ENCODE data around the gene CCL1.

Gene CCL1

DNA sequence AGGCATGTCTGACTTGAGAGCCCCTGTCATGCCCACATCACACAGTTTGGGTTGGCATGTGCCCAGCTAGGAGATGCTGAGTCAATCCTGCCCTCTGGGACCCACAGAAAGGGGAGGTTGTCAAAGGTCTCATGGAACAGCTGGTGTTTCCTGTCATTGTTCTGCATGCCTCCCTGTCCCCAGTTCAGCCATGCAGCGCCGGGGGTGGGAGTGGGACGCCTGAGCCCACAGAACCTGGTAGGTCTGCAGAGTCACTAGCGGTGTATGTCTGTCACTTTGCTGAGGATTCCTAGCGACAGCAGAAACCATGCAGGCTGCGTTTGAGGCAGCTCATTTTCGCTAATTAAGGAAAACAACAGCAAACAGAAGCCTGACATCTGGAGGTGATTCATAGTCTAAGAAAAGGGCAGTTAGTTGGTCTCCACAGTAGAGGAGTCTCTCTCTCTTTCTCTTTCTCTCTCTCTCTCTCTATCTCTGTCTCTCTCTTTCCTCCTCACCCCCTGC lies 19.6 kb upstream of the CCL1 start:
- DNase-seq = no peak

DNA sequence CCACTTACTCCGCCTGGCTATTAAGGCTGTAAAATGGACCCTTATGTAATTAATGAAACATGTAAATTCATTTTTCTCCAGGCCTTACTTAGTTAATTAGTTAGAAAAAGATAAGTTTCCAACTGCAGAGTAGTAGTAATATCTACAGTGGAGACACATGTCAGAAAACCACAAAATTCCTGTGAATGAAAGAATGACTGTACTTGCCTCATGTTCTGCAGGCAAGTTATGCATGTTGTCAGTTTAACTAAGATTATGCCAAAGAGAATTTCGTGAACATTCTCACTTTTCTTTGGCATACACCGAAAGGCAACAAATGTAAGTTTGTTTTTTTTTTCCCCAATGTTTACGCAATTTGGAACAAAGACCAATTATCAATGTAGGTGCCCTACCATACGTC lies 16.8 kb upstream of the CCL1 start:
- no peak for DNase-seq

DNA sequence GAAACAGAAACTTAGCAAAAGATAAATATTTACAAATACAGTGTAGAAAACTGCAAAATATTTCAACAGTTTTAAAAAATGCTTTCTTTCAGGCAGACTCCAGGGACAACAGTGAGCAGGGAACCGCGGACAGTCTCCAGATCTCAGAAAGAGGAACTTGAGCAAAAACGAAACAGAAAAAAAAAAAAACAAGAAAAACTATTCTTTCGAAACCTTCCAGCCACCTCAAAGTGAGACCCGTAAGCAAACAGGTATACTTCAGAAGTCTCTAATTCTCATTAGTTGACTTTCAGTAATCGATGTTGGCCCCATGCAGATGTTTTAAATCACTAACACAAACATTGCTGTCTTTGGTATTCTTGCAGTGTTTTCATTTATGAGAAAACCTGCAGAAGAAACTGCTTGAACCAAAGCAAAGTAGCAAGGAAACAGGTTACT lies 15.7 kb upstream of the CCL1 start:
- DNase-seq = peak; percentile 74 to 75

DNA sequence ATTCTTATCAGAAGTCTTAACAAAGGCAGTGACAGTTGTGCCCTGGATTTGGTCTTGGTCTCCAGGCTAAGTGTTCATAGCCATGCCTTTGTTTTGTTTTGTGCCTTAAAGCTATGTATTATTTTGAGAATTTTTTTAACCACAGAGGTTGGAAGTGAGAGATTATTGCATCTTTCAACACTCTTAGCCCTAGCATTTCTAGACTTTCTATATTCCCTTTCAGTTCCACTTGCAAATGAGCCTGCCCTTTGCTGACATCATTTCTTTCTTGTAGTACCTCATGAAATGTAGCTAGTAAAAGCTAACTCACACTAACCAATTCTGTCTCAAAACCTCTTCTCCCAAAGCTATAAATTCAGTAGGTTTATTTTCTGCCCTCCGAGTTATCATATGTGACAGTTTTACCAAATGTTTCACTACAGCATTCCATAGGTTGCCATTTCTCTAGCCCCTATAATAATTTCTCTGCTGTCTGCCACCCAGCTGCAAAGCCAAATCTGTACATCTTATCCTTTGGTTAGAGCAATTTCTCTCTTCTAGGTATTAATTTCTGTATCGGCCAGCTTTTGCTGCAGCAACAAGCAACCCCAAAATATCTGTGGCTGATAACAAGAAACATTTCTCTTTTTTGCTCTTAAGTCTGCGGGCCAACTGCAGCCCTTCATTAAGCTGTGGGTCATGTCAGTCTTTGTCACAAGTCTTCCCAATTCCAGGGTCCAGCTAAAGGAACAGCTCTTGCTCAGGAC lies 14.2 kb upstream of the CCL1 start:
- DNase-seq = peak; percentile 62 to 64

DNA sequence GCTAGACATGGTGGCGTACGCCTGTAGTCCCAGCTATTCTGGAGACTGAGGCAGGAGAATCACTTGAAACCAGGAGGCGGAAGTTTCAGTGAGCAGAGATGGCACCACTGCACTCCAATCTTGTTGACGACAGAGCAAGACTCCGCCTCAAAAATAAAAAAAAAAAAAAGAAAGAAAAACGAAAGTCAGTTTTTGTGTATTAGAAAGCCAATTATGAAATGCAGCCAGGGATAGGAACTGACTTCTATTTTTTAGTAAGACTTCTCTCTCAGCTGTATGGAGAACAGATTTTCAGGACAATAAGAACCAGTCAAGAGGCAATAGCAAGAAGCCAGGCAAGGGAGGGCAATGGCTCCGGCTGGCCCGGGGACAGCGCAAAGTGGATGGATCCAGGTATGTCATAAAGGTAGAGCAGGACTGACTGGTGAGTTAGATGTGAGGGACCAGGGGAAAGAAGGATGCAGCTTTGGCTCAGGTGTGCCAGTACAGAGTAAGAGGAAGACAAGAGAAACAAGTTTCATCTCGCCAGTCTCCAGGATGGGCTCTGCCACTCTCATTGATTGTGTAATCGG lies 12.5 kb upstream of the CCL1 start:
- DNase-seq = no peak

DNA sequence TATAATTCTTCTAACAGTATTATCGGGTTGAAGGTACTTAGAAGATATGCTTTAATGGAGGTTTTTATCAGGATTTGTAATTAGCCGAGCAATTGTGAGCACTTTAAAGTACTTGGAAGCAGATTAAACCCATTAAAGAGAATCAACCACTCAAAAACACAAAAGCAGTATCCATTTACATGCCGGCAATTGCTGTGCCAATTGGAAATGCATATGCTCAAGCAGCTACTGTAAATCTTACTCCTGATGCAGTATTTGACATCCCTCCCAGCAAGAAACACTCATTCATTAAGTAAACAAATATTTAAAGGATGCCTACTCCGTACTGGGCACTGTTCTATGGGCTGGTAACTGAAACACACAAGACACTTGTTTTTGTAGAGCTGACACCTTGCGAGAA lies 11.4 kb upstream of the CCL1 start:
- no peak for DNase-seq

DNA sequence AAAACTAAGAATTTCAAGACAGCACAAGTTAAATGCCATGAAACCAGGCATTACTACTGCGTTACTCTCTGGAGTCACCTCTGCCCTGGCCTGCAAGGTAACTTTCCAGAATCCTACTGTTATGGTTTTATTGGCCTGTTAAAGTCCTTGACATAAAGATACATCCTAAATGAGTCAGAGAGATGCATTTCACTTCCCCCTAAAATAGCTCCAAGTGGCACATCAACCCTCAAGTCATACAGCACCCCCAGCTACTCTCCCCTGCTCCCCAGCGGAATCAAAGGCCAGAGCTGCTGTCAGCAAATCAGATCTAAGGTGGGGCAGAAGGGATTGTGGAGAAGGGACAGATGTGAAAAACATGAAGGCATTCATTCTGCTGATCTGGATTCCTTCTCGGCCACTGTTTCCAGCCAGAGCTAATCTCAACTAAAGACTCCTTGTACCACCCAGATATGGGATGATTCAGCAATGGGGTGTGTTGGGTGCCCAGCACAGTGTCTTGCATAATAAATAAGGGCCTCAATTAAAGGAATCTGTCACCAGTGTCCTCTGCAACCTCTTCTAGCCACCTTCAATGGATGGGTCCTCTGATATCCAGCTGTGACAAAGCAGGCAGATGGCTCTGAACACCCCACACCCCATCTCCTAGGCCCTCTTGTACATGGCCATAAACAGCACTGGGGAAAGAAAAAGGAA lies 8.5 kb upstream of the CCL1 start:
- DNase-seq = no peak

DNA sequence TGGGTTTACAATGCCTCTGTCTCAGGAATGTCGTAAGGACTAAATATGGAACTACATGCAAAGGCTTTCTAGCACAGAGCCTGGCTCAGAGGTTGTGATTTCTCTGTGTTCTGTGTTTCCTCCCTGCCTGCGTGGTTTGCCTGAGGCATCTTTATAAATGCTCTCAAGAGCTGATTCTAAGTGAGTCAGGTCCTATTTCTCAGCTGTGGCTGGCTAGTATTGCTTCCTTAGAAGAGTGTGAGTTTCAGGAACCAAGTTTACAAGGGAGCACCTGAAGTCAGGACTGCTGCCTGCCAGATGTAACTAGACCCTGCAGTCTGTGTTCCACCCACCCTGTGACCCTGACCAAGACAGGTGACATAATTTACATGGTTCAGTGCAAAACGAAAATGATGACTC lies 8.0 kb upstream of the CCL1 start:
- peak; percentile 55 to 62 for DNase-seq

DNA sequence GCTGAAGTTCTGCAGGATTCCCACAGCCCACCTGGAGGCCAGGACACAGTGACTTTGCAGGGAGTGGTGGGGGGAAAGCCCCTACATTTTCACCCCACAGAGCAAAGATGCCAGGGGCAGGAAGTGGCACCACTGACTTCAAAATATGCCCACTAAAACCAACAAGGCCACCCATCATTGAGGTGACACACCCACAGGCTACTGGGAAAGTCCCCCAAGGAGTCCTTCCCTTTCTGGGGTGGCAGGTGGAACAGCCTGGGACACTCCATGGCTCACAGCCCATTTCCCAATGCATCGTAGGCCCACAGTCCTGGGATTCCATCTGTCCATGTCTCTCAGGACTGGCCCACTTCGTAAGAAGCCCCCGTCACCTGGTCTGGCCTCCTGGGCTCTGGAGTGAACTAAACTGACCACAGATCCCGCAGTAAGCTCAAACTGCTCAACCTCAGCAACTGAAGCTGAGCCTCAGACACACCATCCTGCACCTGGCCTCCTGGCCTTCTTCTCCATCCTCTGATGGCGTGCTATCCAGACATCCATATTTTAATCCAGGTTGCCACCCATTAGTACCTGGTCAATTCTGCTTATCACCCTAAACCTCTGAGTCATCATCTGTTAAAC lies 7.5 kb upstream of the CCL1 start:
- peak in 1 of 2 donors; percentile 64 for DNase-seq

DNA sequence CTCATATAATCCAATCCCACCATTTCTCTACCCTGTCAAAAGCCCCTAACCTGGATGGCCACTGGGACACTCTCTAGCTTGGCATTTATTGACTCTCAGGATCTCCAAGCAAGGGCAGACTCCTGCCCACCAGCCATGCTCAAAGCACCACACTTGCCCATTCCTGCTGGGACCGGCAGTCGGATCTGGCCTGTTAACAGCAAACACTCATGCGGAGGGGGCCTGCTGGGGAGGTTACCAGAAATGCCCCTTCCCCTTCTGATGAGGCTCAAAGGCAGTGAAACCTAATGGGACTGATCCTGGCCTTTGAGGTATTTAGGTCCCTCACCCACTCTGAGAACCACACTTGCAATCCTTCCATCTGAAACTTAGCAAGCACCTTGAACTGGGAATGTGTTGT lies 6.5 kb upstream of the CCL1 start:
- no peak for DNase-seq

DNA sequence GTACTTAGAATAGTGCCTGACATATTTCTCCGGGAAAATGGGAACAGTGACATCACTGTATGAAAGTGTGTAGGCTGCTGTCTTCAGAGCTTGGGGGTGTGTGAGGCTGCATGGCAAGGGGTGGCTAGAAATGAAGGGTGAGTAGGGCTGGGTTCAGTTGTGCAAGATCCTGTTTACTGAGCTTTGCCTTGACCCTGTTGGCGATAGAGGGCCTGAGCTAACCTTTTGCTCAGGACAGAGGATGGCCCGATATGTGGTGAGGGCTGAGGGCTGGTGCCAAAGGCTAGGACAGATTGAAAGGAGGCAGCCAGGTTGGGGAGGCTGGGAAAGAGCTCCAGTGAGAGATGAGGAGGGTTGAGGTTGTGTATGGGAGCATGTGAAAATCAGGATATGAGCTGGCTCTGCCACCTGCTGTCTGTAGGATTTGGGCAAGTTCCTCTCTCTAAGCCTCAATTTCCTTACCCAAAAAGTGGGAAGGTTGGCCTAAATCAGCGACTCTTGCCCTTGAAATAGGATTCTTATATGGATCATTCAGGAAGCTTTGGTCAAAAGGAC lies 6.0 kb upstream of the CCL1 start:
- peak; percentile 74 to 88 for DNase-seq

DNA sequence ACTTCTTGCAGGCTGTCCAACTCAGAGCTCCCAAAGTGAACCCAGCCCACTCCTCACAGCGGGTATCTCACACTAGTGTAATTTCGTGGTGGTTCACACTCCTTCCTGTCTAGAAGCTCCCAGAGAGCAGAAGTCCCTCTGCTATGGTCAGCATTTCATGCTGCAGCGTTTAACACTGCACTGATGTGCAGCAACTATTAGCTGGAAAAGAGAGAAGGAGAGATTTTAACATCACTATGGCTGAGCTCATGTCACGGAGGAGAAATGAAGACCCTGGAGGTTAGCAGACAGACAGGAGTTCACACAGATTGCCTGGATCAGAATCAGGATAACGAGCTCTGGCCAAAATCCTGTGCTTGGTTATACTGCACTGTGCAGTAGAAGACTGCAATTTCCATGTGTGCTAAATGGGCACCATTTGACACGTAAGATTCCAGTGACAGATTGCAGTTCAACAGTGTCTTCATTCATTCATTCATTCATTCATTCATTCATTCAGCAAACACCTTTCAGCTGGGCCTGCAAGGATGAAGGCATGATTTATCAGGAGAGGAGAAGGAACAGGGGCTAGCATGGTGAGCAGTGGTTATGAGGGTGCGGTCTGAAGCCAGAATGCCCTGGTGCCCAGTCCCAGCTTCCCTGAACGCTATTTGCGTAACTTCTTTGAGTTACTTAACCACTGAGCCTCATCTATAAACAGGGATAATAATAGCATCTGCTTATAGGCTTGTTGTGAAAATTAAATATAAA lies 5.3 kb upstream of the CCL1 start:
- no peak for DNase-seq

DNA sequence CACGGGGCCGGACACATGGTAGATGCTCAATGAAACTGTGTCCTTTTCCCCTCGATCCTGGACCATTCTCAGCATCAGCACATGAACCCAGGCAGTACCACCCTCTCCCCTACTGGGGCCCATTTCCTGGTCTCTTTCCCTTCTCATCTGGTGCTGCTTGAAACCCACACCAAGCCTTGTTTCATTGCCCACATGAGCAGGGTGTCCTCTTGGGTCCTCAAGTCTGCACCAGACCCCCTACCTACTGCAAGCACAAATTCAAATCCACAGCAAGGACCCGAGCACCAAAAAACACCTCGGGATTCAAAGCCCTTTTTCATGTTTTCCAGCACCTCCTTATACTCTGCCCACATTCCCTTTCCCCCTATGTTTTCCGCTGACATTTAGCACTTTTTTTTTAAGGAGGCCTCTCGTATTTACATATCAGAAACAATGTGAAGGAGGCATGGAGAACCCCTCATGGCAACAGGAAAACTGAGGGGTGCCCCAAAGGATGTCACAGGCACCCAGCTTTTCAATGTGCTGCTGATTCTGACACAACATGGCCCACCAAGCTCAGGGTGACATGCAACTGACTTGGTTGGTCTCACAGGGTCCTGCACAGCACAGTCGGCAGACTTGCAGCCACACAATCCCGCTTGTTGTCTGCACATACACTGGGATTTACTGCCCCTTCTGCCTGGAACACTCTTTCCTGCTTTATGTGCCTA lies 4.6 kb upstream of the CCL1 start:
- no peak for DNase-seq

DNA sequence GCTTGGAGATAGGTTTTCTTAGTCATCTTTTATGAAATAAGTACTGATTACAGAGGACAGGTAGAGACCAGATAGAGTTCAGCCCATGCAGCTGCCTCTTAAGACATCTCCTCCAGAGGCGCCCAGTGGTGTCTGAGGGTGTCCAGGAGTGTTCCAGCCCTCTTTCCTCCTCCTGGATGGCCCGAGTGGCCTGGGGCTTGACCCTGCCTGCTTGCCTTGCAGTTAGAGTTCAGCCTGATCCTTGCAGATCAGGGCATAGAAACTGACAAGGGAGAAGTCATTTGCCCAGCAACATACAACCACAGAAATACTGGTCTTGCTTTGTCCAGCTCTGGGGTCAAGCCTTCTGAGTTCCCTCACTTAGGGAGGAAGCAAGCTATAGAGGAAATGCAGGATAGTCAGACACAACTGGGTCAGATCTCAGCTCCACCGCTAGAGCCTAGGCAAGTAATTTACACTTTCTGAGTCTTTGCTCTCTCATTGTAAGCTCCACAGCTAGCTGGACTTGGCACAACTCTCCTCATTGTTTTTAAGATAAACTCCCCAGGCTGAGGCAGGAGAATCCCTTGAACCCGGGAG lies 3.6 kb upstream of the CCL1 start:
- DNase-seq = peak in 1 of 2 donors; percentile 53

DNA sequence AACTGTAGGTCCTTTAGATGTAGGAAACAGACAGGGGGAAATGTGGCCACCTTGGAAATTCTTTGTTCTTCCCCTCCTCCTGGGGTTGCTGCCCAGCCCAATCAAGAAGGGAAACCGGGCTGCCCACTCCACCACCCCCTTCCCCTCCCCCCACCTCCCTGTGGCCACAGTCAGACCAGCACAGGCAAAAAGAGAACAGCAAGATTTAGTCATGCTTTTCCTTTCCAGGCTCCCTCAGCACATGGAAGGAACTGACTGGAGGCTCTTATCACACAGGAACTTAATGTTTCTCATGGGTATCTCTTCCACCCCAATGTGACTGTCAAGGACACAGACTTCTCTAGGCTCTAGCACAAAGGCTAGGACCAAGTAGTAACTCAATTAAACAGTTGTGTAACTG lies 3.0 kb upstream of the CCL1 start:
- peak; percentile 87 to 94 for DNase-seq

DNA sequence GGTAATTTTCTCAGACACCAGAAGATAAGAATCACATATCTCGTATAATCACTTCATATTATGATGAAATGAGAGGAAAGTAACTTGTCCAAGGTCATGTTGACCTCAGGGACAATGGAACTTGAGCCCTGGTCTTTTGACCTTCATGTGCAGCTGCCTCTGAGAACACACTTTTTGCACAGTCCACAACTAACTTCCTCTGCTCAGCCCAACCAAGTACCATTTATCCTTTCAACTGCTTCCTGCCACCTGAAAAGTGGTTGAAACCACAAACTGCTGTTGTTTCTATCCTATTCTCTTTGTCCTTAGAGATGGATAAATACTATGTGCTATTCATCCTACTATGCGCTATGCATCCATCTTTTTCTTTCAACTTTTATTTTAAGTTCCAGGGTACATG lies 2.3 kb upstream of the CCL1 start:
- DNase-seq = no peak

DNA sequence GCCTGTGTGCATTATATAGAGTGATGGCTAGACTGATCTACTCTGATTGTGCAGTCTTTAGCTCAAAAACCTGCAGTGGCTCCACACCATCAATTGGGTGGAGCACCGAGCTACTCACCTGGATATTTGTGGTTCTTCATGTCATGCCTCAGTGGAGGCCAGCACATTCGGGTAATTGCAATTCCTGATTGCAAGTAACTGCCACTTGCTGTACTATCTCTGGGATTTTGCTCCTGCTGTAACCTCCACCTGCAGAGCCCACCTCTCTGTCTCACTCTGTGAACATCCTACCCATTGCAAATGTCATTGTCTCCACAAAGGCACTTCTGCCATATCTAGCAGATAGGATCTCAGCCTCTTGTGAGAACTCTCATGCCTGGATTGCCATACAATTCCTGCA lies 1.7 kb upstream of the CCL1 start:
- DNase-seq = no peak

DNA sequence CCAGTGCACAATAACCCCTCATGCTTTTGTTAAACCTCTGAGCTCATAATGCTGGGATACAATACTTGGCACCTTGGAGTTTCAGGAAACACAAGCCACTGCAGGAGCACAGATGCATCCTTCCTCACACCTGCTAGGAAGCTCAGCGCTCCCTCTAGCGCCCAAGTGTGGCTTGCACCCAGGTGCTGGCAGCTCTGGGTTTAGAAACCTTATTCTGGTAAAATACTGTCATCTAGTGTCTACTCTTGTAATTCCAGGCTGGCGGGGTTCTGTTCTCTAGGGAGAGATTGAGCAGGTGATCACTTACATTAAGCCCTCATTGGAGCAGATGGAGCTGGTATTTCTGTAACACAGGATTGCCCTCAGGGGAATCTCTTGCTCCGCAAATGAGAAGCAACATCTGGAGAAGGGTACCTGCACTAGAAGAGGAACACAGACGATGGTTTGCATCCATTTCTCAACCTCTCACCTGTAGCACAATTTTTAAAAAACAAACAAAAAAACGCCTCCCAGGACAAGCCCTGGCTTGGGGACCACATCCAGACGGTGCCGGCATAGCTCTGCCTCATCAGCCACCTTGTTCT lies 1.5 kb downstream of the CCL1 start:
- peak; percentile 77 to 96 for DNase-seq

DNA sequence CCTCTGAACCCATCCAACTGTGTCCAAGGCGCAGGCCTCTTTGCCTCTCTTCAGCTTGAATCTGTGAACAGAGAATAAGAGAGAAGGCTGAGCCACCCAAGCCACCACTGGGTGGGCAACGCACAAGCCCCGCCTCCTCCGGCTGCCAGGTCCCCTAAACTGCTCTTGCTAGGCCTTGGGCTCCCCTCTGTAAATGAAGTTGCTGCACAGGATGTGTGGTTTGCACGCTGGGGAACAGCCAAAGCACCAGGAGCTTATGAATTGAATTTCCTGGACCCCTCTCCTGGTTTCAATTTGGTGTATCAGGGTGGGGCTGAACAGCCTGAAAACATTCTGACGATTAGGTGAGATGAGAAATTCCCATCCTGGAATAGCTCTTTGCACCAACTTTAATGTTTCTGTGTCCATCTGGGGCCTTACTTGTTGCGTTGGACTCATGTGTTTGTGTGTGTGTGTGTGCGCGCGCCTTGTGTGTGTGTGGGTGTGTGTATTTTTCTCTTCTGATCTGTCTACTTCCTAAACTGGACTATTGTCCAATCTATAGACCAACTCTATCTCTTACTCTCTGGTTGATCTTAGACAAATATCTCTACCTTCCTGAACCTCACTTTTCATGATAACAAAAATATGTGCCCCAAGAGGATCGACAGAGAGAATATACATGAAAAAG lies 2.3 kb downstream of the CCL1 start:
- DNase-seq = peak in 1 of 2 donors; percentile 61

DNA sequence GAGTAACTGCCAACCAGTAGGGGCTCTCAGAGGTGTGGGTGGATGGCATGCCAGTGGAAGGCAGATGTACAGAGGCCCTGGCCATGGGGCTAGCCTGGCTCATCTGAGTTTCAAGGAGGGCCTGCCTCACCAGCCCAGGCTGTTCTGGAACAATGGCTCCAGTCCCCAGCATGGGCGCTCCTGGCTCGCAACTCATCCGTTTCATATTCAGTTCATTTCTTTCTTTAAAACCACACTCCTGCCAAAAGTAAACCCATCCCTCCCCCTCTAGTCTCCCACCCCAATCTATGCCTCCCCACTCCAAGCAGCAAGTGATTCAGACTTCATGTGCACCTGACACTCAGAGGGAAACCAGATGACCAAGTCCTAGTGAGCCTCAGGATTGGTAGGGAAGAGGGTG lies 4.4 kb downstream of the CCL1 start:
- no peak for DNase-seq

All from inflammatory macrophage treated with lipopolysaccharide for 1 hour (primary cell).